Neuronal stem cell (in vitro differentiated cells): ENCODE measurements around the gene RRP1.

Experiments
- DNase-seq: peaks from one replicate; pipeline ENCODE4 v3.0.0-alpha.2; 2013; ENCODE audit warnings: low spot score
- H2AFZ ChIP-seq: one replicate; pipeline ENCODE4 v1.6.1; 2013; ENCODE audit warnings: mild to moderate bottlenecking, low read length, inconsistent platforms
- H2AK5ac ChIP-seq: 2 replicates; pipeline ENCODE4 v1.6.1; 2013; ENCODE audit warnings: low read depth, mild to moderate bottlenecking, inconsistent platforms, low read length, moderate library complexity, mixed read lengths
- H2BK120ac ChIP-seq: 2 replicates; pipeline ENCODE4 v1.6.1; 2013; ENCODE audit warnings: low read depth, mild to moderate bottlenecking, inconsistent platforms, low read length, moderate library complexity, mixed read lengths
- H2BK12ac ChIP-seq: one replicate; pipeline ENCODE4 v1.6.1; 2013; ENCODE audit warnings: low read length, inconsistent platforms
- H2BK15ac ChIP-seq: 2 replicates; pipeline ENCODE4 v1.6.1; 2013; ENCODE audit warnings: mild to moderate bottlenecking, low read length, inconsistent platforms, mixed read lengths
- H2BK5ac ChIP-seq: one replicate; pipeline ENCODE4 v1.6.1; 2013; ENCODE audit warnings: inconsistent platforms, mild to moderate bottlenecking, low read length, moderate library complexity
- H3K14ac ChIP-seq: one replicate; pipeline ENCODE4 v1.6.1; 2013; ENCODE audit warnings: low read length, inconsistent platforms
- H3K18ac ChIP-seq: 2 replicates; pipeline ENCODE4 v1.6.1; 2013; ENCODE audit warnings: low read length, inconsistent platforms
- H3K23ac ChIP-seq: 2 replicates; pipeline ENCODE4 v1.6.1; 2013; ENCODE audit warnings: low read depth, mild to moderate bottlenecking, mixed read lengths, low read length, inconsistent platforms; ENCODE audit not compliant: poor library complexity
- H3K27ac ChIP-seq: replicated peaks from 3 replicates; pipeline ENCODE4 v1.5.1; 2013; ENCODE audit warnings: low read length, inconsistent platforms
- H3K27me3 ChIP-seq, 3 experiments: 2 replicates each; pipeline ENCODE4 v1.6.1; 2013; ENCODE audit warnings: low read length in 3 of 3, mild to moderate bottlenecking in 2 of 3, inconsistent platforms in 1 of 3, low read depth in 1 of 3, mixed read lengths in 1 of 3, moderate library complexity in 1 of 3; ENCODE audit not compliant: control insufficient read depth in 3 of 3, insufficient read depth in 3 of 3
- H3K36me3 ChIP-seq, 2 donors: replicated peaks in 1 of 2; 2 replicates each; pipeline ENCODE4 v1.6.1; 2013; ENCODE audit warnings: low read length in 2 of 2; ENCODE audit not compliant: control insufficient read depth in 2 of 2, insufficient read depth in 2 of 2
- H3K4ac ChIP-seq: 2 replicates; pipeline ENCODE4 v1.6.1; 2013; ENCODE audit warnings: inconsistent platforms, mild to moderate bottlenecking, low read length, moderate library complexity
- H3K4me1 ChIP-seq, 2 donors: 1 replicate in 1 of 2; 2 replicates in 1 of 2; pipeline ENCODE4 v1.6.1; 2013; ENCODE audit warnings: low read length in 2 of 2, low read depth in 1 of 2; ENCODE audit not compliant: control insufficient read depth in 2 of 2, insufficient read depth in 1 of 2
- H3K4me2 ChIP-seq: one replicate; pipeline ENCODE4 v1.6.1; 2013; ENCODE audit warnings: mild to moderate bottlenecking, low read length, inconsistent platforms; ENCODE audit not compliant: insufficient read depth, poor library complexity, severe bottlenecking
- H3K4me3 ChIP-seq, 2 donors: 2 replicates each; pipeline ENCODE4 v1.5.1; 2013; ENCODE audit warnings: low read length in 2 of 2, mild to moderate bottlenecking in 2 of 2, inconsistent platforms in 1 of 2, moderate library complexity in 1 of 2
- H3K79me1 ChIP-seq: one replicate; pipeline ENCODE4 v1.6.1; 2013; ENCODE audit warnings: low read depth, mild to moderate bottlenecking, inconsistent platforms, low read length, moderate library complexity
- H3K9ac ChIP-seq: one replicate; pipeline ENCODE4 v1.6.1; 2013; ENCODE audit warnings: mild to moderate bottlenecking, low read depth, low read length, inconsistent platforms; ENCODE audit not compliant: poor library complexity
- H3K9me3 ChIP-seq, 2 donors: replicated peaks in 1 of 2; 2 replicates each; pipeline versions ENCODE3 to v1.6.1; 2013; ENCODE audit warnings: low read length in 2 of 2, mild to moderate bottlenecking in 2 of 2, inconsistent platforms in 1 of 2, low read depth in 1 of 2, mixed read lengths in 1 of 2, moderate library complexity in 1 of 2; ENCODE audit not compliant: control insufficient read depth in 2 of 2, insufficient read depth in 1 of 2
- H4K8ac ChIP-seq: one replicate; pipeline ENCODE4 v1.6.1; 2013; ENCODE audit warnings: low read depth, mild to moderate bottlenecking, inconsistent platforms, low read length, moderate library complexity
- H4K91ac ChIP-seq: one replicate; pipeline ENCODE4 v1.6.1; 2013; ENCODE audit warnings: low read length, low read depth, mild to moderate bottlenecking, inconsistent platforms; ENCODE audit not compliant: poor library complexity
- WGBS, 2 donors: extraction: QIAGEN DNeasy Blood & Tissue Kit; methylation state at CpG; one replicate each; pipeline ENCODE4 v1.1.7; 2013; ENCODE audit warnings: missing lambda C conversion rate in 2 of 2, mixed read lengths in 1 of 2; ENCODE audit not compliant: insufficient read length in 2 of 2, insufficient replicate concordance in 1 of 2; ENCODE audit errors: extremely low coverage in 2 of 2; 5-methylcytosine and 5-hydroxymethylcytosine counted together

Gene RRP1

DNA sequence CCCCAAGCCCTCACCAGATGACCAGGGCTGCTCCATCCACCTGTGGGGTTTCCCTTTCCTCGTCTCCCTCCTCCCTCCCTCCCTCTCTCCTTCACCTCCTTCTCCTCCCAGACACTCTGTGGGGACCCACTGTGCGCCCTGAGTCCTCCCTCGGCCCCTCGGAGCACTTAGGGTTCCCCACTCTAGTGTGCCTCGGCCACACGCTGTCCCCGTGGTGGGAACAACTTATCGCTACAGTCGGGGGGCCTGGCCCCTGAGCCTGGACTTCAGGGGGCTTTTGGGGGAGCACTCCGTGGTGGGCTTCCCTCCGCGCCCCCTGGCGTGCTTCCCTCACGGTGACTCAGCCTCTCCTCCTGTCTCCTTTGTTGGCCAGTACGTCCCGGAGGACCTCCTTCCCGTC, 40.8 kb upstream of the RRP1 start:
- peaks cover 20 to 88% of the 10 kb centered on the region in 2 donors for H3K36me3 ChIP-seq
- H2AK5ac ChIP-seq = no peak overlapping the region

DNA sequence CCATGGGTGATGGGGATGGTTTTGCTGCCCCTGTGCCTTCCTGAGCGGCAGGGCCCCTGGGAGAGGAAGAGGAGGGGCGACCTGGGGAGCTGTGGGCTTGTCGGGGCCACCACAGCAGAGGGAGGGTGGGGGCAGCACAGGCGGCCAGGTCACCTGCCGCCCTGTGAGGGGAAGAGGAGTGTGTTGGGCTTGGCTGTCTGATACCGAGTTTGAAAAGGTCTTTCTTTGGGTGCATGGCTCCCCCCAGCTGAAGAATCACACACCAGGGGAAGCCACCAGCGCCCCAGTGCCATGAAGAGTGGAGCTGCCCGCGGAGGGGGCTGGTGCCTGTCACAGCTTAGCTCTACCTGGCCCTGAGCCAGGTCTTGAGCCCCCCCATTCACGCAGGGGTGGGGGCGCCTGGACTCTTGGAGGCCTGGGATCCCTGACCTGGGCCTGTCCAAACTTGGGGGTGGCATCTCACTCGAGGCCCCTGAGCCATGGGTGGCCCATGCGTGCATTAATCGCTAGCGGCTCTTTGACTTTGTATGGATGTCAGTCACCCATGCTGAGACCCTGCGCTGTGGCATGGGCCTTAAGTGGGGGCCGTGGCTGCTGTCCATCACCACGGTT, 39.6 kb upstream of the RRP1 start:
- no peak overlapping the region for H3K27ac ChIP-seq
- no CpG with 5 or more reads among the region's 18 CpGs for WGBS, 2 donors
- no peak overlapping the region for H3K9ac ChIP-seq
- no peak overlapping the region for H4K91ac ChIP-seq
- peaks cover 2% of the 10 kb centered on the region for H3K79me1 ChIP-seq
- no peak overlapping the region for H2AFZ ChIP-seq
- peak overlapping the region; percentile 87 for H2BK5ac ChIP-seq
- H3K23ac ChIP-seq = no peak overlapping the region
- H3K14ac ChIP-seq = no peak overlapping the region
- no peak for DNase-seq
- no peak overlapping the region for H4K8ac ChIP-seq
- H3K18ac ChIP-seq = peak overlapping the region; percentile 28
- no peak overlapping the region for H2AK5ac ChIP-seq
- H3K4me1 ChIP-seq = no peaks in the 10 kb centered on the region
- H3K4me2 ChIP-seq = no peak overlapping the region
- no peak overlapping the region for H2BK15ac ChIP-seq
- H3K4me3 ChIP-seq = no peak overlapping the region
- H3K36me3 ChIP-seq = peaks cover 20 to 88% of the 10 kb centered on the region in 2 donors
- H3K4ac ChIP-seq = no peak overlapping the region
- H2BK120ac ChIP-seq = no peak overlapping the region
- H3K9me3 ChIP-seq = peaks cover 0 to 2% of the 10 kb centered on the region in 2 donors
- H3K27me3 ChIP-seq = no peaks in the 10 kb centered on the region
- no peak overlapping the region for H2BK12ac ChIP-seq

More for the DNA sequence above, 40.8 kb upstream of the RRP1 start:
- Histone ChIP-seq H2BK5ac (peak overlapping the region; percentile 48), H2BK15ac (no peak overlapping the region), H3K9me3 (peaks cover 0 to 3% of the 10 kb centered on the region in 2 donors), H3K23ac (no peak overlapping the region), H2BK120ac (no peak overlapping the region), H3K4me1 (no peaks in the 10 kb centered on the region), H4K8ac (no peak overlapping the region), H3K4me3 (no peak overlapping the region), H3K18ac (peak overlapping the region; percentile 28), H3K14ac (peak overlapping the region; percentile 21), H2BK12ac (no peak overlapping the region), H3K79me1 (peaks cover 2% of the 10 kb centered on the region), H3K4ac (no peak overlapping the region), H2AFZ (no peak overlapping the region), H3K4me2 (no peak overlapping the region), H3K27ac (no peak overlapping the region), H3K27me3 (no peaks in the 10 kb centered on the region), H3K9ac (no peak overlapping the region), H4K91ac (no peak overlapping the region)
- no CpG with 5 or more reads among the region's 17 CpGs for WGBS, 2 donors
- no peak for DNase-seq

DNA sequence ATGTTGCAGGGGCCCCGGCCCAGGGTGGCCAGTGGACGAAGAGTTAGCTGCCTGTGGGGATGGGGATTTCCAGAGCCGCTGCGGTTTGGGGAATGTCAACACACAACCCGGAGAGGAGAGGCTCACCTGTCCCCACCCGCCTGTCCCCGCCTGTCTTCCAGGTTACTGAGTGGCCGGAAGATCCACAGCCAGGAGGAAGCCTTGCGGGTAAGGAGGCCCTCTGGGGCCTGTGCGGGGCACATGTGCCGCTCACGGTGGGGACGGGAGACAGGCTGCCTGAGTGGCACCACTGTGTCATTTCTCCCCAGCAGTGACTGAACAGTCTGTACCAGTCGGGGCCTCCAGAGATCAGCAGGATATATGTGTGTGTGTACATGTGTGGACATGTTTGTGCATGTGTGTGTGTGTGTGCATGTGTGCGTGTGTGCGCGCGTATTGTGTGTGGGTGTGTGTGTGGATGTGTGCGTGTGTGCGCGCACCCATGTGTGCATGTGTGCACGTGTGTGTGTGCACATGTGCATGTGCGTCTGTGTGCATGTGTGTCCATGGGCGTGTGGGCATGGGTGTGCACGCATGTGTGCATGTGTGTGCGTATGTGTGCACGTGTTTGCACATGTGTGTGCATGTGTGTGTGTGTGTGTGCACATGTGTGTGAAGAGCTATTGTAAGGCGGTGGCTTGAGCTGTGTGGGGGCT, 38.9 kb upstream of the RRP1 start:
- Histone ChIP-seq H2BK12ac (no peak overlapping the region), H3K36me3 (peaks cover 22 to 88% of the 10 kb centered on the region in 2 donors), H3K79me1 (peaks cover 2% of the 10 kb centered on the region), H3K4me3 (peak overlapping the region in 1 of 2 donors; percentile 16), H3K14ac (peak overlapping the region; percentile 38), H2BK5ac (no peak overlapping the region), H3K9ac (no peak overlapping the region), H3K4me1 (no peaks in the 10 kb centered on the region), H2AK5ac (no peak overlapping the region), H3K4me2 (no peak overlapping the region), H4K91ac (no peak overlapping the region), H3K4ac (no peak overlapping the region), H3K27ac (no peak overlapping the region), H4K8ac (no peak overlapping the region), H2BK120ac (no peak overlapping the region), H3K18ac (no peak overlapping the region), H2AFZ (no peak overlapping the region), H3K9me3 (peaks cover 0 to 2% of the 10 kb centered on the region in 2 donors), H2BK15ac (no peak overlapping the region), H3K23ac (peak overlapping the region; percentile 73), H3K27me3 (no peaks in the 10 kb centered on the region)
- DNase-seq = no peak
- no CpG with 5 or more reads among the region's 28 CpGs for WGBS, 2 donors

DNA sequence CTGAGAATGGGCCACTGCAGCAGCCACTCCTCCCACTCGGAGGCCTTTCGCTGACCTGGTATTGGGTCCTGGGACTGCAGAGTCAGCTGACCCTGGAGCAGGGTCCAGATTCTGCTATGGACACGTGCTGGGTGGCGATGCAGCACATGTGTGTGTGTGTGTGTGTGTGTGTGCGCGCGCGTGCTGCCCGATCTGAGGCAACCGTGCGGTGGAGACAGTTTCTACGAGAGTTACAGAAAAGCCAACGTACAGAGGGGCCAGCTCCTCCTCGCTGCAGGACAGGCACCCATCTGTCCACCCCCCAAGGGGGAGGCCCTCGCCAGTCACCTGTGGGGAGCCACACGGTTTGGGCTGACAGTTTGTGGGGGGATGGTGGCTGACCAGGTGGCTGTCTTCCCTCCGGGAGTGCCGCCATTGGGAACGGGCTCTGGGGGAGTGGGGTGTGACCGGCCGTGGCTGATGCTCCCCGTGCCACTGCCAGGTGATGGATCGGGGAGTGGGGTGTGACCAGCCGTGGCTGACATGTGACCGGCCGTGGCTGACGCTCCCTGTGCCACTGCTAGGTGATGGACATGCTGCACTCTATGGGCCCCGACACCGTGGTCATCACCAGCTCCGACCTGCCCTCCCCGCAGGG, 37.3 kb upstream of the RRP1 start:
- no peaks in the 10 kb centered on the region for H3K4me1 ChIP-seq
- H4K91ac ChIP-seq = no peak overlapping the region
- H2AK5ac ChIP-seq = no peak overlapping the region
- no peak overlapping the region for H3K4ac ChIP-seq
- H3K36me3 ChIP-seq = peaks cover 26 to 89% of the 10 kb centered on the region in 2 donors
- H3K9me3 ChIP-seq = peaks cover 0 to 2% of the 10 kb centered on the region in 2 donors
- peak overlapping the region; percentile 43 for H4K8ac ChIP-seq
- no peak for DNase-seq
- no peak overlapping the region for H2BK15ac ChIP-seq
- peak overlapping the region; percentile 22 for H2BK12ac ChIP-seq
- no peak overlapping the region for H3K14ac ChIP-seq
- H3K27ac ChIP-seq = no peak overlapping the region
- H2BK5ac ChIP-seq = peak overlapping the region; percentile 95
- no peaks in the 10 kb centered on the region for H3K27me3 ChIP-seq
- no CpG with 5 or more reads among the region's 31 CpGs for WGBS, 2 donors
- H3K79me1 ChIP-seq = peaks cover 2% of the 10 kb centered on the region
- H2BK120ac ChIP-seq = no peak overlapping the region
- H2AFZ ChIP-seq = no peak overlapping the region
- no peak overlapping the region for H3K4me2 ChIP-seq
- peak overlapping the region; percentile 21 for H3K9ac ChIP-seq
- H3K4me3 ChIP-seq = no peak overlapping the region
- no peak overlapping the region for H3K18ac ChIP-seq
- peak overlapping the region; percentile 65 for H3K23ac ChIP-seq
